Thyroid gland (tissue), 4 donors: Measurements from ENCODE around the gene PCDHGA5. TPM values are rescaled to one million over a fixed set of nuclear protein-coding genes. Genes with fewer than 3 reads are reported as not detected.

ENCODE experiments used
- total RNA-seq, 4 donors: library from RNA; depleted of rRNA; stranded (reverse); fragments of >200 nt; gene quantifications; one replicate each; pipeline ENCODE4 v1.2.3, GENCODE V29; 2016

The PCDHGA5 gene
- total RNA-seq, 4 donors from 2014 or later, result 3.5 to 5.3 (median 4.2) TPM

Other genes with a start within 250 kb of the PCDHGA5 start
- gene PCDHB4, start 242.3 kb upstream of the PCDHGA5 start, total RNA-seq, result 1 to 10 TPM; 2.0 to 8.7 (median 3.5) TPM
- gene PCDHB5, start 229.0 kb upstream of the PCDHGA5 start, total RNA-seq, result 10 to 100 TPM in 2 of 4 donors, 1 to 10 TPM in 2; 7.1 to 21.4 (median 11.1) TPM
- 1 to 10 TPM in 2 of 4 donors, under 1 TPM in 2; 0.13 to 2.4 (median 0.71) TPM for gene PCDHB6, start 214.1 kb upstream of the PCDHGA5 start, total RNA-seq
- gene PCDHB7, start 191.5 kb upstream of the PCDHGA5 start, total RNA-seq, result 1 to 10 TPM in 3 of 4 donors, under 1 TPM in 1; 0.67 to 2.8 (median 2.1) TPM
- 1 to 10 TPM in 3 of 4 donors, under 1 TPM in 1; 0.67 to 2.6 (median 1.8) TPM for gene PCDHB8, start 186.4 kb upstream of the PCDHGA5 start, total RNA-seq
- 1 to 10 TPM; 3.5 to 4.8 (median 4.1) TPM for gene PCDHB16, start 181.8 kb upstream of the PCDHGA5 start, total RNA-seq
- 1 to 10 TPM; 2.0 to 3.9 (median 3.0) TPM for gene PCDHB9, start 177.0 kb upstream of the PCDHGA5 start, total RNA-seq
- 1 to 10 TPM; 1.6 to 3.1 (median 2.4) TPM for gene PCDHB10, start 171.8 kb upstream of the PCDHGA5 start, total RNA-seq
- 1 to 10 TPM; 2.0 to 3.4 (median 2.5) TPM for gene PCDHB11, start 164.5 kb upstream of the PCDHGA5 start, total RNA-seq
- gene PCDHB12, start 155.4 kb upstream of the PCDHGA5 start, total RNA-seq, result 1 to 10 TPM; 1.1 to 3.6 (median 2.4) TPM
- 1 to 10 TPM; 4.0 to 7.2 (median 5.2) TPM for gene PCDHB13, start 150.2 kb upstream of the PCDHGA5 start, total RNA-seq
- gene PCDHB14, start 140.8 kb upstream of the PCDHGA5 start, total RNA-seq, result 1 to 10 TPM; 3.5 to 6.5 (median 4.0) TPM
- gene PCDHB15, start 118.8 kb upstream of the PCDHGA5 start, total RNA-seq, result 1 to 10 TPM; 3.8 to 6.8 (median 5.5) TPM
- 1 to 10 TPM in 2 of 4 donors, not detected in 2; 1.6 to 4.5 TPM for gene SLC25A2, start 60.1 kb upstream of the PCDHGA5 start, total RNA-seq
- 10 to 100 TPM; 48.0 to 72.6 (median 60.9) TPM for gene TAF7, start 43.4 kb upstream of the PCDHGA5 start, total RNA-seq
- gene PCDHGA1, start 33.6 kb upstream of the PCDHGA5 start, total RNA-seq, result 1 to 10 TPM in 2 of 4 donors, under 1 TPM in 2; 0.40 to 1.3 (median 0.87) TPM
- 1 to 10 TPM; 4.3 to 6.4 (median 5.6) TPM for gene PCDHGA2, start 25.4 kb upstream of the PCDHGA5 start, total RNA-seq
- gene PCDHGA3, start 20.3 kb upstream of the PCDHGA5 start, total RNA-seq, result 1 to 10 TPM; 3.0 to 4.7 (median 4.1) TPM
- 1 to 10 TPM; 3.9 to 7.5 (median 6.0) TPM for gene PCDHGB1, start 14.1 kb upstream of the PCDHGA5 start, total RNA-seq
- gene PCDHGA4, start 9.1 kb upstream of the PCDHGA5 start, total RNA-seq, result 1 to 10 TPM; 3.5 to 7.7 (median 4.4) TPM
- 1 to 10 TPM; 4.4 to 7.6 (median 6.6) TPM for gene PCDHGB2, start 4.2 kb upstream of the PCDHGA5 start, total RNA-seq
- gene PCDHGB3, start 6.1 kb downstream of the PCDHGA5 start, total RNA-seq, result 1 to 10 TPM; 5.1 to 9.2 (median 5.8) TPM
- 1 to 10 TPM; 5.6 to 7.3 (median 5.8) TPM for gene PCDHGA6, start 9.7 kb downstream of the PCDHGA5 start, total RNA-seq
- gene PCDHGA7, start 18.6 kb downstream of the PCDHGA5 start, total RNA-seq, result 1 to 10 TPM; 5.1 to 9.8 (median 7.8) TPM
- gene PCDHGB4, start 23.5 kb downstream of the PCDHGA5 start, total RNA-seq, result 10 to 100 TPM; 10.4 to 12.5 (median 10.4) TPM
- 1 to 10 TPM; 2.9 to 5.8 (median 4.7) TPM for gene PCDHGA8, start 28.5 kb downstream of the PCDHGA5 start, total RNA-seq
- 10 to 100 TPM; 17.2 to 22.6 (median 20.2) TPM for gene PCDHGB5, start 33.8 kb downstream of the PCDHGA5 start, total RNA-seq
- 10 to 100 TPM in 3 of 4 donors, 1 to 10 TPM in 1; 9.7 to 12.1 (median 11.0) TPM for gene PCDHGA9, start 38.6 kb downstream of the PCDHGA5 start, total RNA-seq
- 10 to 100 TPM in 3 of 4 donors, 1 to 10 TPM in 1; 9.5 to 11.4 (median 10.9) TPM for gene PCDHGB6, start 43.9 kb downstream of the PCDHGA5 start, total RNA-seq
- 10 to 100 TPM in 1 of 4 donors, 1 to 10 TPM in 3; 8.7 to 17.1 (median 9.3) TPM for gene PCDHGA10, start 48.8 kb downstream of the PCDHGA5 start, total RNA-seq
- 10 to 100 TPM in 3 of 4 donors, 1 to 10 TPM in 1; 9.5 to 19.7 (median 11.3) TPM for gene PCDHGB7, start 53.5 kb downstream of the PCDHGA5 start, total RNA-seq
- gene PCDHGA11, start 56.9 kb downstream of the PCDHGA5 start, total RNA-seq, result 1 to 10 TPM; 8.0 to 9.5 (median 8.2) TPM
- gene PCDHGA12, start 66.3 kb downstream of the PCDHGA5 start, total RNA-seq, result 10 to 100 TPM in 2 of 4 donors, 1 to 10 TPM in 2; 9.4 to 13.5 (median 10.7) TPM
- 10 to 100 TPM; 24.7 to 31.5 (median 27.6) TPM for gene PCDHGC3, start 111.8 kb downstream of the PCDHGA5 start, total RNA-seq
- gene PCDHGC4, start 120.9 kb downstream of the PCDHGA5 start, total RNA-seq, result 10 to 100 TPM in 1 of 4 donors, 1 to 10 TPM in 3; 2.5 to 10.7 (median 4.8) TPM
- 1 to 10 TPM; 1.8 to 3.4 (median 2.1) TPM for gene PCDHGC5, start 124.9 kb downstream of the PCDHGA5 start, total RNA-seq